C4-2B (cell line): ENCODE measurements around the gene DLX2.
"Not testable (repeated sequence)": the region's sequence is repeated elsewhere in the genome, so short reads cannot be mapped to it uniquely, and the experiment has no call there.

ENCODE experiments used
- H3K27ac ChIP-seq: fragments of 450-650 bp; 2 replicates; pipeline ENCODE4 v1.5.1; 2017
- CTCF ChIP-seq: fragments of 450-650 bp; conservative IDR thresholded peaks from 2 replicates; pipeline ENCODE4 v1.5.1; 2017; ENCODE audit warnings: mild to moderate bottlenecking
- ZFX ChIP-seq: fragments of 450-650 bp; IDR thresholded peaks from 2 replicates; pipeline ENCODE4 v1.6.1; 2017

DLX2 gene

GRCh38 chr2:172062402-172063004 lies 40.2 kb downstream of the DLX2 start:
- TF ChIP-seq ZFX (no peak), CTCF (no peak)
- no peak overlapping the region for H3K27ac ChIP-seq

GRCh38 chr2:172060118-172060517 lies 42.6 kb downstream of the DLX2 start:
- H3K27ac ChIP-seq: not testable (repeated sequence)

GRCh38 chr2:172058660-172059059 lies 44.0 kb downstream of the DLX2 start:
- H3K27ac ChIP-seq: no peak overlapping the region
- TF ChIP-seq CTCF (no peak), ZFX (no peak)

- no peak overlapping the region for H3K27ac ChIP-seq
- no peak for TF ChIP-seq ZFX
- no peak for TF ChIP-seq CTCF
Measured at GRCh38 chr2:172056293-172056692, 46.4 kb downstream of the DLX2 start.

- no peak overlapping the region for H3K27ac ChIP-seq
- no peak for TF ChIP-seq ZFX
- TF ChIP-seq CTCF: no peak
Measured at GRCh38 chr2:172053486-172053885, 49.2 kb downstream of the DLX2 start.

GRCh38 chr2:172052000-172052983 lies 50.4 kb downstream of the DLX2 start:
- no peak overlapping the region for H3K27ac ChIP-seq
- no peak for TF ChIP-seq CTCF
- no peak for TF ChIP-seq ZFX

- TF ChIP-seq CTCF (no peak), ZFX (no peak)
- H3K27ac ChIP-seq: no peak overlapping the region
Measured at GRCh38 chr2:172050479-172051125, 52.1 kb downstream of the DLX2 start.
